HG02970 (cell line): ENCODE results near the gene CFAP20DC.
"Not testable (repeated sequence)": the region's sequence is repeated elsewhere in the genome, so short reads cannot be mapped to it uniquely, and the experiment has no call there.

Experiments
- ATAC-seq: cut with Tn5 transposase; IDR thresholded peaks from one replicate; pipeline ENCODE4 v1.9.1; 2021; ENCODE audit warnings: mild to moderate bottlenecking, moderate library complexity, moderate number of reproducible peaks; ENCODE audit not compliant: unreplicated experiment, low FRiP score

Gene CFAP20DC

DNA sequence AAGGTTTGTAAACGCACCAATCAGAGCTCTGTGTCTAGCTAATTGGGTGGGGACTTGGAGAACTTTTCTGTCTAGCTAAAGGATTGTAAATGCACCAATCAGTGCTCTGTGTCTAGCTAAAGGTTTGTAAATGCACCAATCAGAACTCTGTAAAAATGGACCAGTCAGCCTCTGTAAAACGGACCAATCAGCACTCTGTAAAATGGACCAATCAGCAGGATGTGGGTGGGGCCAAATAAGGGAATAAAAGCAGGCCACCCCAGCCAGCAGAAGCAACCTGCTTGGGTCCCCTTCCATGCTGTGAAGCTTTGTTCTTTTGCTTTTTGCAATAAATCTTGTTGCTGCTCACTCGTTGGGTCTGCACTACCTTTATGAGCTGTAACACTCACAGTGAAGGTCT is 340.8 kb downstream of the CFAP20DC start:
- not testable (repeated sequence) for ATAC-seq

DNA sequence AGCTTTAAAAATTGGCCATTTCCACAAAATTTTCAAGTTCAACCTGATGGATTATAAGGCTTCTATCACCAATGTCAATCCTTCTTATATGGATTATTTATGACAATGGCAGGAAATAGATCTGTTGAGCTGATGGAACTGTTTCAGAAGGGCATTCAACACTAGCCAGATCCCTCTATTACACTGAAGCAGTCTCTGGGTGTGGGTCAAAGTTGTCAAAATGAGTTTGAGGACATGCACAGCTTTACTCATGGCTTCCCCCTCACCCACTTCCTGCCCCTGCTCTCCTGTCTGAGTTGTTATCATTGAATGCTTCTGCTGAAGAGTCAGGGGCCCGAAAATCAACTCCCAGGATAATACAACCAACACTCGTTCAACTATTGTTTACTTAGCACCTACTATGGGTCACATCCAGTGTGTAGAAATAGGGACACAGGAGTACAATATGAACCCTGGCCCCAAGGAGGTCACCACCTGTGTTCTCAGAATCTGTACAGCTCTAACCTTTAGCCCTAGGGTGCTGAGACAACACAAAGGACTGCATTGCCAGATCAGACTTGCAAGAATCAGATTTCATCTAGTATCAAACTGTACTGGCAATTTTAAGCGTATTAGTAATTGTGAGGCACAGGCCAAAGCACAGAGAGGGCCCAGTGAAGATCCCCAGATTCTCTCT is 341.6 kb downstream of the CFAP20DC start:
- ATAC-seq: no peak

DNA sequence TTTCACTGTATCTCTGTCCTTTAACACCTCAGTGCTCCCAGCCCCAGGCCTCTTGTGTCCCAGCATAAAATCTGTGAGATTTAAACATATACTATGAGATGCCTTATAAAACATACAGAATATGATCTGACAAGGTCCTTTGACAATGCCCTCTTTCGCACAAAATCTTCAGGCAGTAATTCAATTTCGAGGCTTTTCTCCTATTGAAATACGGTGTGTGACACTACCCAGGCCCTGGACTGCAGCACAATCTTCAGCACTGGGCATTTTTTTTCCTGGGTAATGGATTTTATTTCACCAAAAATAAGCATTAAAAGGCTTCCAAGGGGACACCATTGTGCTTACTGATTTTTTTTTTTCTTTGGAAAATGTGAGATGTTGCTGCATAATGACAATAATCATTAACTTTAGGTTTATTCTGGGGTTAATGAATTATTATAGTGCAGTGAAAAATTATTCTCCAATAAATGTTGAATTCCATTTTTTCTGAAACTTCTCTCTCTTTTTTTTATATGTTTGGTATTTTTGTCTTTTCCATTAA is 342.4 kb downstream of the CFAP20DC start:
- ATAC-seq: no peak

DNA sequence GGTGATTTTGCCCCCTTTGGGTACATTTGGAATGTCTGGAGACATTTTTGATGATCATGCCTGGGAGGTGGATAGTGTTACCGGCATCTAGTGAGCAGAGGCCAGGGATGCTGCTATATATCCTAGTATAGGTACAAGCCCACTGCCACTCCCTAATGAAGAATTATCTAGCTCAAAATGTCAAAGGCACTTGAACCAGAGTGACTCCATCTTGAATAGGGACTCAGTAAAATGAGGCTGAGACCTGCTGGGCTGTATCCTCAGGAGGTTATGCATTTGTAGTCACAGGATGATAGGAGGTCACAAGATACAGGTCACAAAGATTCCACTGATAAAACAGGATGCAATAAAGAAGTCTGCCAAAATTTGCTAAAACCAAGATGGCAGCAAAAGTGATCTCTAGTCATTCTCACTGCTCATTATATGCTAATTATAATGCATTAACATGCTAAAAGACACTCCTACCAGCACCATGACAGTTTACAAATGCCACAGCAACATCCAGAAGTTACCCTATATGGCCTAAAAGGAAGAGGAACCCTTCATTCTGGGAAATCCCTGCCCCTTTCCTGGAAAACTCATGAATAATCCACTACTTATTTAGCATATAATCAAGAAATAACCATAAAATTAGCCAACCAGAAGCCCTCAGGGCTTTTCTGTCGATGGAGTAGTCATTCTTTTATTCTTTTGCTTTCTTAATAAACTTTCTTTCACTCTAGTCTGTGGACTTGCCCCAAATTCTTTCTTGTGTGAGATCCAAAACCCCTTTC is 343.2 kb downstream of the CFAP20DC start:
- no peak for ATAC-seq

DNA sequence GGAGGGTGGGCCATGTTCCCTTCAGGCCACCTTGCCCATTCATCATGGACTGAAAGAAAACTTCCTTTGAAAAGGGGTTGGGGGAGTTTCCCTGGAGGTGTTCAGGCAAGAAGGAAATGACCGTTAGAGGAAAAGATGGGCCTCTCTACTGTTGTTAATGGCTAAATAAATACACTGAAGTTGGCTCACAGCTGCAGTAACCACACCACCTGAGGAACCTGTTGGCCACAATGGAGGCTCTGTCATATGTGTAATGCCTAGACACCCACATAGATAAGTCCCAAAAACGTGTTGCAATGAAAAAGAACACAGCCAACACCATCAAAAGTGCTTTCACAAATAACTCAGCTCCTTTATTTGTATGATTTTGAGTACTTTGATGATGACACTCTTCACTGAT is 345.1 kb downstream of the CFAP20DC start:
- ATAC-seq: no peak

- not testable (repeated sequence) for ATAC-seq
Measured at GRCh38 chr3:58704304-58704703, 345.5 kb downstream of the CFAP20DC start.

DNA sequence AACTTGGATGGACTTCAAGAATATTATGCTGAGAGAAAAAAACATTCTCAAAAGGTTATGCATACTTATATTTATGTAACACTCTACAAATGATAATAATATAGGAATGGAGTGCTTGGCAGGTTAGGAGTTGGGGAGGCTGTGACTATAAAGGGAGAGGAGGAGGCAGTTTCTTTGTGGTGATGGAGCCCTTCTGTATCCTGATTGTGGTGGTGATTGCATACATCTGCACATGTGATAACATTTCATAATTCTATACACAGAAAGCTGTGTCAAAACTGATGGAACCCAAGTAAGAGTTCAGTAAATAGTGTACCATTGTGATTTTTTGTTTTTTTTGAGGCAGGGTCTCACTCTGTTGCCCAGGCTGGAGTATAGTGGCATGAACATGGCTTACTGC is 351.6 kb downstream of the CFAP20DC start:
- no peak for ATAC-seq

GRCh38 chr3:58697561-58697960 is 352.3 kb downstream of the CFAP20DC start:
- ATAC-seq: no peak

- not testable (repeated sequence) for ATAC-seq
Measured at GRCh38 chr3:58696813-58697212, 353.0 kb downstream of the CFAP20DC start.

DNA sequence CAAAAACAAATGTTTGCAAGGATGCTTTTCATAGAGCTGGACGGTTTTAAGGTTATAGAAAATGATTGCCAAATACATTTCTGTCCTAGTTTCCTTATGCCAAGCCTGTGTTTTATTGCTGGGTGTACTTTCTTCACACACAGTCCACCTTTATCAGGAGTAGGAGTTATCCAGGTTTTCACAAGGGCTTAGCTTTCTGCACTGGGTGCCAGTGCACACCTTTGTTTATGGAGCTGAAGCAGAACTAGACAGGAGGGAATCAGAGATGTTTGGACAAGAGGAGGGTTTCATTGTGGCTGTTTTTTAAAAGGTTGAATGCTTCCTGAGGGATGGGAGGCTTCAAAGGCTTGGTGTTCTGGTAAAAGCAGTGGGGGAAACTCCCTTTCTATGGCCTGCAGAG is 353.7 kb downstream of the CFAP20DC start:
- ATAC-seq: no peak

- not testable (repeated sequence) for ATAC-seq
Measured at GRCh38 chr3:58695284-58695683, 354.5 kb downstream of the CFAP20DC start.

- ATAC-seq: no peak
Measured at GRCh38 chr3:58693940-58694850, 355.6 kb downstream of the CFAP20DC start.

DNA sequence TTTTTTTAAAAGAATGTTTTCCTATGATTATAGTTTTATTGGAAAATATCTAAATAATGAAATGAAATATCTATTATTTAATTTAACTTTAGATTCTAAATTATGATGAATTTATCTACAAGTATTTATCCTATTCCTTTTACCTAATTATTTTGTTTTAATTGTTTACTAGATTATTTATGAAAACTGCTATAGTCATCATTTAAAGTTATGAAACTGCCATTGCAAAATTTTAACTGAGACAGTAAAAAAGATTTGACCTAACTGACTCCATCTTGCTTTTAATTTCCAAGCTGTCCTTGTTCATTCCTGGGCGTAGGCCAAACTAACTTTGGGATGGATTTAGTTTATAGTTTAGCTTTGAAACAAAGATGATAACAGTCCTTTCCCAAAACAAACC is 357.3 kb downstream of the CFAP20DC start:
- no peak for ATAC-seq
